GM19395 (cell line): ENCODE data around the gene GALNT10.

ENCODE experiments used
- ATAC-seq: cut with Tn5 transposase; IDR thresholded peaks from one replicate; pipeline ENCODE4 v1.9.1; 2021; ENCODE audit warnings: mild to moderate bottlenecking, moderate library complexity; ENCODE audit not compliant: unreplicated experiment

Gene GALNT10

GRCh38 chr5:154262342-154262741 is 71.8 kb downstream of the GALNT10 start:
- ATAC-seq, result no peak

GRCh38 chr5:154264549-154265196 is 74.1 kb downstream of the GALNT10 start:
- no peak for ATAC-seq

- ATAC-seq, result no peak
Observed at GRCh38 chr5:154265197-154265773, 74.8 kb downstream of the GALNT10 start.

GRCh38 chr5:154267516-154267915 is 77.0 kb downstream of the GALNT10 start:
- no peak for ATAC-seq

GRCh38 chr5:154268073-154268472 is 77.5 kb downstream of the GALNT10 start:
- no peak for ATAC-seq

GRCh38 chr5:154269414-154269813 is 78.9 kb downstream of the GALNT10 start:
- ATAC-seq, result no peak

GRCh38 chr5:154271466-154271865 is 80.9 kb downstream of the GALNT10 start:
- no peak for ATAC-seq

GRCh38 chr5:154271936-154272514 is 81.5 kb downstream of the GALNT10 start:
- ATAC-seq, result no peak

- peak; percentile 69 for ATAC-seq
Observed at GRCh38 chr5:154273028-154273617, 82.6 kb downstream of the GALNT10 start.

GRCh38 chr5:154273963-154274827 is 83.7 kb downstream of the GALNT10 start:
- no peak for ATAC-seq

- ATAC-seq, result no peak
Observed at GRCh38 chr5:154274828-154275185, 84.3 kb downstream of the GALNT10 start.

GRCh38 chr5:154275566-154275965 is 85.0 kb downstream of the GALNT10 start:
- no peak for ATAC-seq

GRCh38 chr5:154276261-154276972 is 85.9 kb downstream of the GALNT10 start:
- ATAC-seq, result no peak

- no peak for ATAC-seq
Observed at GRCh38 chr5:154276973-154277331, 86.4 kb downstream of the GALNT10 start.

- ATAC-seq, result no peak
Observed at GRCh38 chr5:154277499-154277898, 87.0 kb downstream of the GALNT10 start.

- no peak for ATAC-seq
Observed at GRCh38 chr5:154278186-154278585, 87.7 kb downstream of the GALNT10 start.

GRCh38 chr5:154278908-154279307 is 88.4 kb downstream of the GALNT10 start:
- ATAC-seq, result peak; percentile 69

- peak; percentile 93 for ATAC-seq
Observed at GRCh38 chr5:154284433-154284832, 93.9 kb downstream of the GALNT10 start.

GRCh38 chr5:154285661-154286408 is 95.3 kb downstream of the GALNT10 start:
- no peak for ATAC-seq

- no peak for ATAC-seq
Observed at GRCh38 chr5:154286557-154286956, 96.0 kb downstream of the GALNT10 start.
